A549 (cell line): ENCODE results near the gene HAND1.

Experiments used
- CTCF ChIP-seq: fragments of >200 bp; sonication (Bioruptor Twin); formaldehyde crosslinking; IDR thresholded peaks from 3 replicates; pipeline ENCODE4 v1.5.1; 2016
- EHMT2 ChIP-seq: fragments of 200-600 bp; sonication (generic); IDR thresholded peaks from 2 replicates; pipeline ENCODE4 v1.6.1; 2016; ENCODE audit warnings: antibody characterized with exemption, low read depth, mild to moderate bottlenecking, moderate library complexity
- JUN ChIP-seq, 2 experiments: fragments of >200 bp; sonication (Bioruptor Twin); formaldehyde crosslinking; IDR thresholded peaks; 2 replicates in 1 of 2; 3 replicates in 1 of 2; pipeline ENCODE4 v1.6.1; 2016 to 2017
- MAZ ChIP-seq: fragments of 150-350 bp; IDR thresholded peaks from 2 replicates; pipeline ENCODE4 v1.6.1; 2014; ENCODE audit warnings: antibody characterized with exemption, low read depth, low read length, borderline replicate concordance

DNA sequence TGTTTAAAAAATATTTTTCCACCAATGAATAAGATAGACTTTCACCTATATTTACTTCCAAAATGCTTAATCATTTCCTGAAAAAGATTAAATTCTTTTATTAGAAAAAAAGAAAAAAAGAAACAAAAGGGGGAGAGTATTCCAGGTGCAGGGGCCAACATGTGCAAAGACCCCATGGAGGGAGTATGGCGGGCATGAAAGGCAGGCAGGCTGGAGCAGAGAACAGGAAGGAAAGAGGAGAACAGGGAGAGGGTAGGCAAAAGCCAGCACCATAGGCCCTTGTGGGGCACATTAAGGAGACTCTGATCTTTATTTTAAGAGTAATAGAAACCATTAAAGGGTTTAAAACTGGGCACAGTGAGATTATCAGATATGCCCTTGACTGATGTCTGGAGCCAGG is 48.7 kb downstream of the HAND1 start:
- TF ChIP-seq CTCF (no peak), EHMT2 (no peak), MAZ (no peak), JUN (IDR thresholded peaks at IDR 0.05) (no peak)
